K562 (cell line): Measurements from ENCODE around the gene AP5Z1. TPM values are rescaled to one million over a fixed set of nuclear protein-coding genes. Genes with fewer than 3 reads are reported as not detected.

ENCODE experiments used
- CBFA2T2 ChIP-seq: fragments of 450-650 bp; conservative IDR thresholded peaks from 2 replicates; pipeline ENCODE4 v1.6.1; 2017; ENCODE audit warnings: mild to moderate bottlenecking
- GATAD2A ChIP-seq: fragments of 450-650 bp; IDR thresholded peaks from 2 replicates; pipeline ENCODE4 v1.6.1; 2017
- JUND ChIP-seq, 2 experiments: IDR thresholded peaks; 2 replicates in 1 of 2; 3 replicates in 1 of 2; pipeline ENCODE4 v1.6.1; 2011; ENCODE audit warnings: borderline replicate concordance in 2 of 2, low read depth in 2 of 2, low read length in 2 of 2, improper control_type of control experiment in 1 of 2, missing biosample characterization in 1 of 2, missing genetic modification characterization in 1 of 2, missing genetic modification reagents in 1 of 2
- KLF10 ChIP-seq: fragments of 250-450 bp; sonication (Bioruptor Pico); IDR thresholded peaks from 2 replicates; pipeline ENCODE4 v1.6.1; 2021; ENCODE audit warnings: matching md5 sums
- MAZ ChIP-seq, 2 experiments: fragments of 450-650 bp in 1 of 2; sonication (generic) in 1 of 2; formaldehyde crosslinking; IDR thresholded peaks in 1 of 2; conservative IDR thresholded peaks in 1 of 2; 2 replicates each; pipeline versions ENCODE4 v1.4.0 to v1.5.0; 2020; ENCODE audit warnings: mild to moderate bottlenecking in 1 of 2, missing genetic modification reagents in 1 of 2
- NFIX ChIP-seq: fragments of 250-450 bp; sonication (Bioruptor Pico); IDR thresholded peaks from 2 replicates; pipeline ENCODE4 v1.4.0; 2020; ENCODE audit warnings: low read depth, mild to moderate bottlenecking, moderate library complexity
- NR2C1 ChIP-seq, 2 experiments: fragments of 450-650 bp; IDR thresholded peaks; 2 replicates each; pipeline ENCODE4 v1.6.1; 2017; ENCODE audit warnings: mild to moderate bottlenecking in 2 of 2, antibody characterized with exemption in 1 of 2, inconsistent platforms in 1 of 2, missing compliant biosample characterization in 1 of 2, missing genetic modification characterization in 1 of 2
- PCBP1 ChIP-seq: fragments of 200-400 bp; formaldehyde crosslinking; IDR thresholded peaks from 2 replicates; pipeline ENCODE4 v1.6.1; 2018; ENCODE audit warnings: mild to moderate bottlenecking, low read depth, low read length; ENCODE audit not compliant: poor library complexity, severe bottlenecking
- POLR2AphosphoS5 ChIP-seq: IDR thresholded peaks from 2 replicates; pipeline ENCODE4 v1.6.1; 2011; ENCODE audit warnings: mild to moderate bottlenecking, low read depth, low read length, moderate library complexity; ENCODE audit not compliant: control insufficient read depth, insufficient read depth
- SMAD1 ChIP-seq: fragments of 150-350 bp; IDR thresholded peaks from 2 replicates; pipeline ENCODE4 v1.6.1; 2014; ENCODE audit warnings: low read length, low read depth; ENCODE audit not compliant: partially characterized antibody
- SRF ChIP-seq, 2 experiments: fragments of 250-450, 450-650 bp in 1 of 2; sonication (Bioruptor Pico) in 1 of 2; sonication (generic) in 1 of 2; formaldehyde crosslinking; IDR thresholded peaks; 2 replicates each; pipeline versions ENCODE4 v1.5.0 to v1.5.1; 2020 to 2022; ENCODE audit warnings: mild to moderate bottlenecking in 1 of 2, missing genetic modification reagents in 1 of 2
- TEAD2 ChIP-seq: fragments of 450-650 bp; IDR thresholded peaks from 2 replicates; pipeline ENCODE4 v1.6.1; 2016; ENCODE audit warnings: missing genetic modification characterization, control low read depth, missing compliant biosample characterization
- ZNF431 ChIP-seq: sonication (generic); formaldehyde crosslinking; IDR thresholded peaks from 2 replicates; pipeline ENCODE4 v1.8.0; 2022; ENCODE audit warnings: mild to moderate bottlenecking, missing genetic modification reagents
- polyA plus RNA-seq, 8 experiments: library from polyadenylated mRNA; depleted of rRNA in 4 of 8; stranded (reverse) in 5 of 8; unstranded in 3 of 8; fragments of >200 nt; fragmentation: Nextera tagmentation in 2 of 8; fragmentation: Illumina TruSeq in 1 of 8; extraction: Ambion mirVana in 2 of 8; extraction: Trizol in 1 of 8; gene quantifications; 2 replicates each; pipeline versions ENCODE4 v1.2.1 to v1.2.3, GENCODE V29; 2011 to 2014; ENCODE audit warnings: inconsistent platforms in 1 of 8, missing spikeins in 1 of 8
- total RNA-seq, 7 experiments: library from RNA; depleted of rRNA in 6 of 7; stranded (reverse); fragments of >200 nt in 6 of 7; fragmentation: Illumina TruSeq in 2 of 7; extraction: Trizol in 2 of 7; gene quantifications; 2 replicates each; pipeline versions ENCODE4 v1.2.1 to v1.2.3, GENCODE V29; 2011 to 2021; ENCODE audit warnings: low replicate concordance in 1 of 7
- TF ChIP-seq, protein P1 (sequence below), 2 experiments: IDR thresholded peaks; 2 replicates each; pipeline ENCODE4 v1.6.1; 2012; ENCODE audit warnings: improper control_type of control experiment in 2 of 2, low read depth in 2 of 2, low read length in 2 of 2, borderline replicate concordance in 1 of 2
- TF ChIP-seq, protein P2 (sequence below): sonication (generic); formaldehyde crosslinking; IDR thresholded peaks from 2 replicates; pipeline ENCODE4 v1.8.0; 2022; ENCODE audit warnings: mild to moderate bottlenecking, missing genetic modification reagents
- TF ChIP-seq, protein P3 (sequence below): sonication (generic); formaldehyde crosslinking; IDR thresholded peaks from 2 replicates; pipeline ENCODE4 v1.8.1; 2023; ENCODE audit warnings: mild to moderate bottlenecking, missing genetic modification reagents, moderate library complexity
- TF ChIP-seq, protein P4 (sequence below): sonication (generic); formaldehyde crosslinking; IDR thresholded peaks from 2 replicates; pipeline ENCODE4 v1.8.0; 2022; ENCODE audit warnings: mild to moderate bottlenecking, low read depth, missing genetic modification reagents
- TF ChIP-seq, protein P5 (sequence below): sonication (generic); formaldehyde crosslinking; IDR thresholded peaks from 2 replicates; pipeline ENCODE4 v1.8.0; 2022; ENCODE audit warnings: missing genetic modification reagents, mild to moderate bottlenecking, moderate library complexity, borderline replicate concordance

AP5Z1 gene
- total and polyA plus RNA-seq, 9 of the 15 experiments (the other 6 are each of a cell fraction or from before 2014, with no cell fraction given): 0.06 to 31.1 (median 6.4) TPM

DNA sequence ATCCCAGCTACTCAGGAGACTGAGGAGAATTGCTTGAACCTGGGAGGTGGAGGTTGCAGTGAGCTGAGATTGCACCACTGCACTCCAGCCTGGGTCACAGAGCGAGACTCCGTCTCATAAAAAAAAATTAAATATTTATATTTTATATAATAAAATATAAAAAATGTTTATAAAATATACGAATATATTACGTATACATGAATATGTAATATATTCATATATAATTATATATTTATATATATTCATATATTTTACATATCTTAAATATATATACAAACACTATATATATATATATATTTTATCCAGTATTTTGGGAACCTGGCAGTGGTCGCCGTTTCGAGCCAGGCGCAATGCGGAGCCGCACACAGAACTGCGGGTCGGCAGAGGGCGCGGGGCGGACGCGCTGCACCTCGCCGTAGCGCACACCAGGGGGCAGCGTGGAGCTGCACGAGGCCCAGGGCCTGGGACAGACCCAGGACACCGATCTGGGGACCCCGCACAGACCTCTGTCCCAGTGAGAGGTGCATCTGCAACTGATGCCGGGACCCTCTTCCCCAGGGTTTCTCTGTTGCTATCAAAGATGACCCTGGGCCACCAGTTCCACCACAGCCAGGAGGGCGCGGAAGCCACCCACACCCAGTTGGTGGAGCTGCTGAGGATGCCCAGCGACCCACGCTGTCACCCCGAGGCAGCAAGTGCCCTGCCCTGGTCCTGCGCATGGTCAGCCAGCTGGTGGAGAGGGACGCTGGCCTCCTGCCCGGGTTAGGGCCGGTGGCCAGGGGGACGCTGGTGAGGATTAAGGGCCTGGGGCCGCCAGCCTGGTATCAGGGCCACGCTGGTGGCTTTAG, 22.7 kb downstream of the AP5Z1 start (continued):
- TF ChIP-seq, protein P1, sequence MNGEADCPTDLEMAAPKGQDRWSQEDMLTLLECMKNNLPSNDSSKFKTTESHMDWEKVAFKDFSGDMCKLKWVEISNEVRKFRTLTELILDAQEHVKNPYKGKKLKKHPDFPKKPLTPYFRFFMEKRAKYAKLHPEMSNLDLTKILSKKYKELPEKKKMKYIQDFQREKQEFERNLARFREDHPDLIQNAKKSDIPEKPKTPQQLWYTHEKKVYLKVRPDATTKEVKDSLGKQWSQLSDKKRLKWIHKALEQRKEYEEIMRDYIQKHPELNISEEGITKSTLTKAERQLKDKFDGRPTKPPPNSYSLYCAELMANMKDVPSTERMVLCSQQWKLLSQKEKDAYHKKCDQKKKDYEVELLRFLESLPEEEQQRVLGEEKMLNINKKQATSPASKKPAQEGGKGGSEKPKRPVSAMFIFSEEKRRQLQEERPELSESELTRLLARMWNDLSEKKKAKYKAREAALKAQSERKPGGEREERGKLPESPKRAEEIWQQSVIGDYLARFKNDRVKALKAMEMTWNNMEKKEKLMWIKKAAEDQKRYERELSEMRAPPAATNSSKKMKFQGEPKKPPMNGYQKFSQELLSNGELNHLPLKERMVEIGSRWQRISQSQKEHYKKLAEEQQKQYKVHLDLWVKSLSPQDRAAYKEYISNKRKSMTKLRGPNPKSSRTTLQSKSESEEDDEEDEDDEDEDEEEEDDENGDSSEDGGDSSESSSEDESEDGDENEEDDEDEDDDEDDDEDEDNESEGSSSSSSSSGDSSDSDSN (IDR thresholded peaks at IDR 0.05; ENCODE audit: borderline replicate concordance in 1 of 2, low read depth in 2 of 2, low read length in 2 of 2): no peak
- TF ChIP-seq CBFA2T2: no peak
- TF ChIP-seq, protein P2, sequence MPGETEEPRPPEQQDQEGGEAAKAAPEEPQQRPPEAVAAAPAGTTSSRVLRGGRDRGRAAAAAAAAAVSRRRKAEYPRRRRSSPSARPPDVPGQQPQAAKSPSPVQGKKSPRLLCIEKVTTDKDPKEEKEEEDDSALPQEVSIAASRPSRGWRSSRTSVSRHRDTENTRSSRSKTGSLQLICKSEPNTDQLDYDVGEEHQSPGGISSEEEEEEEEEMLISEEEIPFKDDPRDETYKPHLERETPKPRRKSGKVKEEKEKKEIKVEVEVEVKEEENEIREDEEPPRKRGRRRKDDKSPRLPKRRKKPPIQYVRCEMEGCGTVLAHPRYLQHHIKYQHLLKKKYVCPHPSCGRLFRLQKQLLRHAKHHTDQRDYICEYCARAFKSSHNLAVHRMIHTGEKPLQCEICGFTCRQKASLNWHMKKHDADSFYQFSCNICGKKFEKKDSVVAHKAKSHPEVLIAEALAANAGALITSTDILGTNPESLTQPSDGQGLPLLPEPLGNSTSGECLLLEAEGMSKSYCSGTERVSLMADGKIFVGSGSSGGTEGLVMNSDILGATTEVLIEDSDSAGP (CRISPR knock-in tag): no peak
- 0 out of 4 replicates have a peak, but pooled peaks of 1 of the 2 experiments have one; percentile 8 for TF ChIP-seq MAZ (CRISPR knock-in tag; conservative IDR thresholded peaks at IDR 0.05 in 1 of 2, IDR thresholded peaks at IDR 0.05 in 1 of 2)
- TF ChIP-seq ZNF431 (CRISPR knock-in tag): no peak
- TF ChIP-seq NR2C1 (IDR thresholded peaks at IDR 0.05): no peak
- no peak for TF ChIP-seq NR2C1 (tag; IDR thresholded peaks at IDR 0.05)
- TF ChIP-seq, protein P3, sequence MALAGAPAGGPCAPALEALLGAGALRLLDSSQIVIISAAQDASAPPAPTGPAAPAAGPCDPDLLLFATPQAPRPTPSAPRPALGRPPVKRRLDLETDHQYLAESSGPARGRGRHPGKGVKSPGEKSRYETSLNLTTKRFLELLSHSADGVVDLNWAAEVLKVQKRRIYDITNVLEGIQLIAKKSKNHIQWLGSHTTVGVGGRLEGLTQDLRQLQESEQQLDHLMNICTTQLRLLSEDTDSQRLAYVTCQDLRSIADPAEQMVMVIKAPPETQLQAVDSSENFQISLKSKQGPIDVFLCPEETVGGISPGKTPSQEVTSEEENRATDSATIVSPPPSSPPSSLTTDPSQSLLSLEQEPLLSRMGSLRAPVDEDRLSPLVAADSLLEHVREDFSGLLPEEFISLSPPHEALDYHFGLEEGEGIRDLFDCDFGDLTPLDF: no peak
- no peak for TF ChIP-seq KLF10 (CRISPR knock-in tag)
- TF ChIP-seq POLR2AphosphoS5: no peak
- TF ChIP-seq JUND (IDR thresholded peaks at IDR 0.05; ENCODE audit: borderline replicate concordance, low read depth, low read length): no peak
- no peak for TF ChIP-seq JUND (tag; IDR thresholded peaks at IDR 0.05; ENCODE audit: borderline replicate concordance, low read depth, low read length)
- TF ChIP-seq, protein P4, sequence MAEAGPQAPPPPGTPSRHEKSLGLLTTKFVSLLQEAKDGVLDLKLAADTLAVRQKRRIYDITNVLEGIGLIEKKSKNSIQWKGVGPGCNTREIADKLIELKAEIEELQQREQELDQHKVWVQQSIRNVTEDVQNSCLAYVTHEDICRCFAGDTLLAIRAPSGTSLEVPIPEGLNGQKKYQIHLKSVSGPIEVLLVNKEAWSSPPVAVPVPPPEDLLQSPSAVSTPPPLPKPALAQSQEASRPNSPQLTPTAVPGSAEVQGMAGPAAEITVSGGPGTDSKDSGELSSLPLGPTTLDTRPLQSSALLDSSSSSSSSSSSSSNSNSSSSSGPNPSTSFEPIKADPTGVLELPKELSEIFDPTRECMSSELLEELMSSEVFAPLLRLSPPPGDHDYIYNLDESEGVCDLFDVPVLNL (CRISPR knock-in tag): no peak
- TF ChIP-seq SRF (CRISPR knock-in tag; IDR thresholded peaks at IDR 0.05): no peak
- TF ChIP-seq, protein P5, sequence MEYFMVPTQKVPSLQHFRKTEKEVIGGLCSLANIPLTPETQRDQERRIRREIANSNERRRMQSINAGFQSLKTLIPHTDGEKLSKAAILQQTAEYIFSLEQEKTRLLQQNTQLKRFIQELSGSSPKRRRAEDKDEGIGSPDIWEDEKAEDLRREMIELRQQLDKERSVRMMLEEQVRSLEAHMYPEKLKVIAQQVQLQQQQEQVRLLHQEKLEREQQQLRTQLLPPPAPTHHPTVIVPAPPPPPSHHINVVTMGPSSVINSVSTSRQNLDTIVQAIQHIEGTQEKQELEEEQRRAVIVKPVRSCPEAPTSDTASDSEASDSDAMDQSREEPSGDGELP: peak; percentile 48; the same call in 1 of the 2 replicates
- TF ChIP-seq PCBP1: peak; percentile 39
- no peak for TF ChIP-seq SMAD1
- TF ChIP-seq GATAD2A: no peak
- no peak for TF ChIP-seq NFIX (CRISPR knock-in tag)
- TF ChIP-seq TEAD2: no peak
